ENCODE results near the gene BTBD10.

The BTBD10 gene

DNA sequence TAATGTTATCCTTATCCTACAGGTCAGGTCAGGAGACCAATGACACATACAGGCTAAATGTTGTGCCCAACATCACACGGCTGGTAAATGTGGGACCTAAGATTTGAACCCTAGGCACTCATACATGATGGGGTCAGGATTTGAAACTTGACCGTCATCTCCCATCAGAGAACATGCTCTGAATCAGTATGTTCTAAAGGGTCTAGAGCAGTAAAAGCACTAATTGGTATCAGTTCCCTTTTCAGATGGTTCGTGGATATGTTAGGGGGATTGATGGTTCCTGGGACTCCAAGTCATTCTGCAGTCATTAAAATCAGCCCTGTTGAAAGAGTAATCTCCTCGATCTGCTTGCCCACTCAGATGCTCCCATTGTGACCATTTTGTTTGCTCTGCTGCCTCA, 120.0 kb downstream of the BTBD10 start:
- in situ Hi-C loops (cut with HindIII; ENCODE audit: low pct_ligation_motif_present, low sequenced_read_pairs) = loop anchor here (25.0 kb wide), 1 partner anchor 131 kb away; no protein-coding TSS in a partner anchor
- TF ChIP-seq, protein P1, sequence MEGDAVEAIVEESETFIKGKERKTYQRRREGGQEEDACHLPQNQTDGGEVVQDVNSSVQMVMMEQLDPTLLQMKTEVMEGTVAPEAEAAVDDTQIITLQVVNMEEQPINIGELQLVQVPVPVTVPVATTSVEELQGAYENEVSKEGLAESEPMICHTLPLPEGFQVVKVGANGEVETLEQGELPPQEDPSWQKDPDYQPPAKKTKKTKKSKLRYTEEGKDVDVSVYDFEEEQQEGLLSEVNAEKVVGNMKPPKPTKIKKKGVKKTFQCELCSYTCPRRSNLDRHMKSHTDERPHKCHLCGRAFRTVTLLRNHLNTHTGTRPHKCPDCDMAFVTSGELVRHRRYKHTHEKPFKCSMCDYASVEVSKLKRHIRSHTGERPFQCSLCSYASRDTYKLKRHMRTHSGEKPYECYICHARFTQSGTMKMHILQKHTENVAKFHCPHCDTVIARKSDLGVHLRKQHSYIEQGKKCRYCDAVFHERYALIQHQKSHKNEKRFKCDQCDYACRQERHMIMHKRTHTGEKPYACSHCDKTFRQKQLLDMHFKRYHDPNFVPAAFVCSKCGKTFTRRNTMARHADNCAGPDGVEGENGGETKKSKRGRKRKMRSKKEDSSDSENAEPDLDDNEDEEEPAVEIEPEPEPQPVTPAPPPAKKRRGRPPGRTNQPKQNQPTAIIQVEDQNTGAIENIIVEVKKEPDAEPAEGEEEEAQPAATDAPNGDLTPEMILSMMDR (IDR thresholded peaks at IDR 0.05; ENCODE audit: low read depth, low read length, missing control alignments) = no peak
- no peaks in the 10 kb centered on the region for H3K27me3 ChIP-seq (replicated peaks)

DNA sequence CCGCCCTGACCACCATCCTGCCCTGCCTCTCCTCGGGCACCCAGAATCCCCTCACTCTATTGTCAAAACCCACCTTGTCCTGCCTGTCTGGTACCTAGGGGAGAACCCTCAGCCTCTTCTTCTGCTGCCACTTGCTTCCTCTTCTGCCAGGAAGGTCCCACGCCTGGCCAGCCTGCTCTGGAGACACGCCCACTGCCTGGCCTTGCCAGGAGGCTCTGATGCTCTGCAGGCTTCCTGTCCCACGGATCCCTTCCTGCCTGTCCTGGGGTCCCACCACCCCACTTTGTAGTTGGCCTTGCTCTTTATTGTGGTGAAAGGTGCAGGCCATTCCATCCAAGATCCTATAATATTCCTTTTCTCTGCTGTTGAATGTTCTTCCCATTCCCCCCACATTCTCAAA, 122.0 kb downstream of the BTBD10 start:
- TF ChIP-seq, protein P1 (IDR thresholded peaks at IDR 0.05; ENCODE audit: low read depth, low read length, missing control alignments) = no peak
- Histone ChIP-seq H3K36me3 (replicated peaks) (no peaks in the 10 kb centered on the region), H3K4me3 (ENCODE audit: low read depth, low read length) (no peak overlapping the region), H3K27me3 (replicated peaks) (no peaks in the 10 kb centered on the region), H3K27ac (no peak overlapping the region)
- DNase-seq = no peak
- in situ Hi-C loops (cut with HindIII; ENCODE audit: low pct_ligation_motif_present, low sequenced_read_pairs) = loop anchor here (25.0 kb wide), 1 partner anchor 129 kb away; no protein-coding TSS in a partner anchor

More for the DNA sequence above, 120.0 kb downstream of the BTBD10 start:
- Histone ChIP-seq H3K27ac (no peak overlapping the region), H3K36me3 (replicated peaks) (no peaks in the 10 kb centered on the region), H3K4me3 (ENCODE audit: low read depth, low read length) (no peak overlapping the region)
- no peak for DNase-seq

DNA sequence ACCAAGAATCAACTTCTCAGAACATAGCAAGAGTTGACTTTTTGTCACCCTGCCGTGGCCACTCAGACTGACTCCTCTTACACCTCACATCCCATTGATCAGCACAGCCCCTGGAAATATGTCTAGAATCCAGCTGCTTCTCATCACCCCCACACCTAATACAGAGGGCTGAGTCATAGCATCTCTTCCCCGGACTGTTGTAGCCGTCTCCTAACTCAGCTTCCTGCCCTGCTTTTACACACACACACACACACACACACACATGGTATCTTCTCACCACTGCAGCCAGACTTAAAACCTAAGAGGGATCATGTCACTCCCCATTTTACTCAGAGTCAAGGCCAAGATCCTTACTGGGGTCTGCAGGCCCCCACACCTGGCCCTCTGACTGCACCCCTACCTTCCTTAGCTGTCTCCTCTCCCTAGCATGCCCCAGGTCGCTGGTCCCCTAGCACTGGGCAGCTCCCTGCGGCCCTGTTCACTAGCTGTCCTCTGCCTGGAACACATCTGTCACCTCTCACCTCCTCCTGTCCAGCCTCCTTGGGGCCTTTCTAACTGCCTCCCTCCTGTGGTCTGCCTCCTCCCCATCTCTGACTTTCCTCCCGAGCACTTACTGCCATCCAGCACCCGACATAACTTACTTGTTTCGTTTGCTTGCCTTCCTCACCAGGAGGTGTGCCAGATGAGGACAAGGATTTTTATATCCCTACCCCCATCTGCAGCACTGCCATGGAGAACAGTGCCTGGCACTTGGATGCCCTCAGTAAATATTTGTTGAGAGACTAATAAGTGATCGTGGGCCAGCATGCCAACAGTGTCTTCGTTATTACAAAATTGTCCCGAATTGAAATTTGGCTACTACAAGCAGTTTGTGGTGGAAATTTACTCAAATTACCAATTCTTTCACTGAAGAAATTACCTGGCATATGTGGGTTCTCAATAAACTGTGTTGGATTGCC, 123.5 kb downstream of the BTBD10 start:
- TF ChIP-seq, protein P1 (IDR thresholded peaks at IDR 0.05; ENCODE audit: low read depth, low read length, missing control alignments) = no peak
- in situ Hi-C loops (cut with HindIII; ENCODE audit: low pct_ligation_motif_present, low sequenced_read_pairs) = loop anchor here (25.0 kb wide), 1 partner anchor 127 kb away; no protein-coding TSS in a partner anchor
- Histone ChIP-seq H3K4me3 (ENCODE audit: low read depth, low read length) (no peak overlapping the region), H3K36me3 (replicated peaks) (no peaks in the 10 kb centered on the region), H3K27ac (peak overlapping the region; percentile 76), H3K27me3 (replicated peaks) (no peaks in the 10 kb centered on the region)
- peak; percentile 91 for DNase-seq

DNA sequence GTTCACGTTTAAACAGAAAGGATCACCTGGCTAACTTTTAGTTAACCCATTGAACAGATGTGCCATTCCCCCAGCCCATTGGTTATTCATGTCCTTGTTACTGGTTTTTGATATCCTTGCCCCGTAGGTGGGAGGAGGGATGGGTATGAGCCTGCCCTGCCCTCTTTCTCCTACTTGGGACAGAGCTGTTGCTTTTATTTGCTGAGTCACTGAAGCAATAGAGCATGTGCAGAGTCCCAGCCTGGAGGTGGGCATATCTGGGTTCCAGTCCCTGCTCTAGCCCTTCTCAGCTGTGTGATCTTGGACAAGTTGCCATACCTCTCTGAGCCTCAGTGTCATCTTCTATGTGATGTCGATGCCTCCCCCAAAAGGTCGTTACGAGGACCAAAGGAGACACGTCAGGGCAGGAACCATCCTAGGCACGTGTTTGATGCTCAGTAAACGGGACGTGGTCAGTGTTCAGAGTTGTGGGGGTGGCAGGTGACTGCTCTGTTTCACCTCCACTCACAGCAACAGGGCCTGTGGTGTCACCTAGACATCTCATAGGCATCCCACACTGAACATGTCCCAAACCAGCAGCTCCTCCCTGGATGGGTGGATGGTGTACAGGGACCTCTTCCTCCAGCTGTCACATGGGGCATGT, 124.5 kb downstream of the BTBD10 start:
- Histone ChIP-seq H3K27me3 (replicated peaks) (no peaks in the 10 kb centered on the region), H3K4me3 (ENCODE audit: low read depth, low read length) (peak overlapping the region; percentile 33), H3K27ac (peak overlapping the region; percentile 76), H3K36me3 (replicated peaks) (no peaks in the 10 kb centered on the region)
- peak; percentile 51 for DNase-seq
- TF ChIP-seq, protein P1 (IDR thresholded peaks at IDR 0.05; ENCODE audit: low read depth, low read length, missing control alignments) = no peak
- in situ Hi-C loops (cut with HindIII; ENCODE audit: low pct_ligation_motif_present, low sequenced_read_pairs) = loop anchor here (25.0 kb wide), 1 partner anchor 126 kb away; no protein-coding TSS in a partner anchor

DNA sequence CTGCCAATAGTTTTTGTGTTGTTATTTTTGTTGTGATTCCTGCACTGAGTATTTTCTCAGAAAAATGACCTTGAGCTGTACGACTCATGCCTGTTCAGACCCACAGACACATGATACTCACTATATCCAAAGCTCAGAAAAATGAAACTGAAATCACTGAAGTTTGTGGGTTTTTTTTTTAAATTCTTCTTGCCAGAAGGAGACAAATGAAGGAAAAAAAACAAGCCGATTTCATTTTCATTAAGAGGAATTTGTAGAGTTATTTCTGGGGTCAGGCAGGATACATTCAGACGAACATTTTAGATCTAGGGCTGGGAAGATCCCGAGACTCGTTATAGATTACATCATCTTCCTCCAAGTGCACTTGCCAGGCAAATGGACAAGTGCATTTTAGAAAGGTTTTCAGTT, 125.0 kb downstream of the BTBD10 start:
- H3K27me3 ChIP-seq (replicated peaks) = no peaks in the 10 kb centered on the region
- H3K36me3 ChIP-seq (replicated peaks) = no peaks in the 10 kb centered on the region
- DNase-seq = peak; percentile 66
- H3K4me3 ChIP-seq (ENCODE audit: low read depth, low read length) = peak overlapping the region; percentile 33
- in situ Hi-C loops (cut with HindIII; ENCODE audit: low pct_ligation_motif_present, low sequenced_read_pairs) = loop anchor here (25.0 kb wide), 1 partner anchor 126 kb away; no protein-coding TSS in a partner anchor
- TF ChIP-seq, protein P1 (IDR thresholded peaks at IDR 0.05; ENCODE audit: low read depth, low read length, missing control alignments) = no peak
- H3K27ac ChIP-seq = peak overlapping the region; percentile 76

Data from brain microvascular endothelial cell (primary cell).